ENCODE data around the gene LDHA.

DNA sequence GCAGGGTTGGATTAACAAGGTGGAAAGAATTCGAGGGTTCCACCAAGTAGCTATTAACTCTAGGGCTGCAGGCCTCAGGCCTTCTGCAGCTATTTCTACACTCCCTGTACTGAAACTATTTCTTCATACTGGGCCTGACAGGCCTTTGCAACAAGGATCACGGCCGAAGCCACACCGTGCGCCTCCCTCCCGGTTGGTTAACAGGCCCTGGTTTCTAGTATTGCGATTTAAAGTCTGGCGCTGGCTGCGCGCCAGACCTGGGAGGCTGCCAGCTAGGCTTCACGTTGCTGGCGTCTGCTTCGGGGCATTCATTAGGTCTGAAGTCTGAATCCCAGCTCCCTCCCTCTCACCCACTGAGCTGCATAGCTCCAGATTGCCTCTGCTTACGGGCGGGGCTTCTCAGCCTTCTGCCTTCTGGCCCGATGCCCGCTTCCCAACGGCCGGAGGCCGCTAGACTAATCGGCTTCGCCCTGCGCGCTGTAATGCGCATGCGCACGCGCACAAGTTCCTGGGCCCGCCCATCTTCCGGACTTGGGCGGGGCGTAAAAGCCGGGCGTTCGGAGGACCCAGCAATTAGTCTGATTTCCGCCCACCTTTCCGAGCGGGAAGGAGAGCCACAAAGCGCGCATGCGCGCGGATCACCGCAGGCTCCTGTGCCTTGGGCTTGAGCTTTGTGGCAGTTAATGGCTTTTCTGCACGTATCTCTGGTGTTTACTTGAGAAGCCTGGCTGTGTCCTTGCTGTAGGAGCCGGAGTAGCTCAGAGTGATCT, 1.6 kb downstream of the LDHA start:
- TF ChIP-seq CTCF (IDR thresholded peaks at IDR 0.05 in 4 of 5, conservative IDR thresholded peaks at IDR 0.05 in 1 of 5) (no peak), POLR2A (IDR thresholded peaks at IDR 0.05) (peak; percentile 65 to 73)
